ENCODE measurements around the gene CPTP. TPM values are rescaled to one million over a fixed set of nuclear protein-coding genes. Genes with fewer than 3 reads are reported as not detected.
A peak's percentile ranks its signal among the peaks of the same experiment; 100 is the strongest.

The CPTP gene
- total and polyA plus RNA-seq, 2 of the 13 experiments (the other 11 are each of a cell fraction or from before 2014, with no cell fraction given), result 5.5 to 9.3 TPM

DNA sequence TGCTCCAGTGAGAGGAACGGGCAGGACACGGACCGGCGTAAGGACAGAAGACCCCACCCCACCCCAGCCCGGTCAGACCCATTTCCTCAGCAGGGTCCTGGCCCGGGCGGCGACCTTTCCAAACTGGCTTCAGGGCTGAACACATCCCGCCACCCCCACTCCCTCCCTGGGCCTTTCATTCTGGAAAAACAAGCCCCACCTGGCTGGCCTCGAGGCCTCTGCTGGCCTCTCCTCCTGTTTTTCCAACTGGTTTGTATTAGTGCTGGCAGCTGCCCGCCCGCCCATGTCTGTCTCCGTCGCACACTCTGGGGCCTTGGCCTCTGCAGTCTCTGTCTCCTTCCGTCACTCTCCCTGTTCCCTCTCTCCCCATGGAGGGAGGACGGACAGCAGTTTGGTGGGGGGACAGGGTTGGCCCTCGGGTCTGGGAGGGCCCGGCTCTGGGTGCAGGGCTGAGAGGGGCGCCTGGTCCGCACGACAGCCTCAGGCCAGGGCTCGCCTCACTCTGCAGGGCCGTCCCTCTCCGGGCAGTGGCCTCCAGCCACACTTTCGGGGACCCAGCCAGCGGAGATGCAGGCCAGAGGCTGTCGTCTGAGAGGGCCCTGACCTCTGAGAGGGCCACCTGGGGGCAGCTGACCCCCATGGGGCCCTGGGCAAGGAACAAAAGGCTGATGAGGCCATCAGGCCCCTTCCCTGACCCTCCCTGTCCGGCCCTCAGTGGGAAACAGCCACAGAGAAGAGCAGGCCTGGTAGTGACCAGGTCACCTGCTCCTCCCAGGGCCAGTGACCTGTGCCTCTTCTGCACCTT is 35.3 kb downstream of the CPTP start (continued):
- TF ChIP-seq, protein P1, sequence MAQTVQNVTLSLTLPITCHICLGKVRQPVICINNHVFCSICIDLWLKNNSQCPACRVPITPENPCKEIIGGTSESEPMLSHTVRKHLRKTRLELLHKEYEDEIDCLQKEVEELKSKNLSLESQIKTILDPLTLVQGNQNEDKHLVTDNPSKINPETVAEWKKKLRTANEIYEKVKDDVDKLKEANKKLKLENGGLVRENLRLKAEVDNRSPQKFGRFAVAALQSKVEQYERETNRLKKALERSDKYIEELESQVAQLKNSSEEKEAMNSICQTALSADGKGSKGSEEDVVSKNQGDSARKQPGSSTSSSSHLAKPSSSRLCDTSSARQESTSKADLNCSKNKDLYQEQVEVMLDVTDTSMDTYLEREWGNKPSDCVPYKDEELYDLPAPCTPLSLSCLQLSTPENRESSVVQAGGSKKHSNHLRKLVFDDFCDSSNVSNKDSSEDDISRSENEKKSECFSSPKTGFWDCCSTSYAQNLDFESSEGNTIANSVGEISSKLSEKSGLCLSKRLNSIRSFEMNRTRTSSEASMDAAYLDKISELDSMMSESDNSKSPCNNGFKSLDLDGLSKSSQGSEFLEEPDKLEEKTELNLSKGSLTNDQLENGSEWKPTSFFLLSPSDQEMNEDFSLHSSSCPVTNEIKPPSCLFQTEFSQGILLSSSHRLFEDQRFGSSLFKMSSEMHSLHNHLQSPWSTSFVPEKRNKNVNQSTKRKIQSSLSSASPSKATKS (CRISPR knock-in tag; IDR thresholded peaks at IDR 0.05), result no peak
- TF ChIP-seq KLF16 (CRISPR knock-in tag; IDR thresholded peaks at IDR 0.05), result peak in 1 of 2 experiments; percentile 24; a peak in 1 of 4 replicates
- no peak for TF ChIP-seq ZNF780A (CRISPR knock-in tag; IDR thresholded peaks at IDR 0.05)
- TF ChIP-seq YEATS4 (CRISPR knock-in tag; IDR thresholded peaks at IDR 0.05; ENCODE audit: borderline replicate concordance), result peak; percentile 59; the same call in 1 of the 2 replicates
- TF ChIP-seq SMARCE1 (IDR thresholded peaks at IDR 0.05; ENCODE audit: borderline replicate concordance), result no peak
- no peak for TF ChIP-seq KAT2B (IDR thresholded peaks at IDR 0.05; ENCODE audit: borderline replicate concordance, low read depth, low read length)
- peak; percentile 53 for TF ChIP-seq SRSF1 (optimal IDR thresholded peaks at IDR 0.05; ENCODE audit: low read depth, low read length)
- TF ChIP-seq ZNF773 (CRISPR knock-in tag; IDR thresholded peaks at IDR 0.05; ENCODE audit: borderline replicate concordance), result no peak
- TF ChIP-seq ZBTB8A (CRISPR knock-in tag; IDR thresholded peaks at IDR 0.05; ENCODE audit: borderline replicate concordance, low read depth), result peak; percentile 57; the same call in 1 of the 2 replicates
- TF ChIP-seq, protein P2, sequence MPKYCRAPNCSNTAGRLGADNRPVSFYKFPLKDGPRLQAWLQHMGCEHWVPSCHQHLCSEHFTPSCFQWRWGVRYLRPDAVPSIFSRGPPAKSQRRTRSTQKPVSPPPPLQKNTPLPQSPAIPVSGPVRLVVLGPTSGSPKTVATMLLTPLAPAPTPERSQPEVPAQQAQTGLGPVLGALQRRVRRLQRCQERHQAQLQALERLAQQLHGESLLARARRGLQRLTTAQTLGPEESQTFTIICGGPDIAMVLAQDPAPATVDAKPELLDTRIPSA (CRISPR knock-in tag; IDR thresholded peaks at IDR 0.05; ENCODE audit: borderline replicate concordance), result 0 out of 2 replicates have a peak, but pooled peaks have one; percentile 75
- TF ChIP-seq, protein P3, sequence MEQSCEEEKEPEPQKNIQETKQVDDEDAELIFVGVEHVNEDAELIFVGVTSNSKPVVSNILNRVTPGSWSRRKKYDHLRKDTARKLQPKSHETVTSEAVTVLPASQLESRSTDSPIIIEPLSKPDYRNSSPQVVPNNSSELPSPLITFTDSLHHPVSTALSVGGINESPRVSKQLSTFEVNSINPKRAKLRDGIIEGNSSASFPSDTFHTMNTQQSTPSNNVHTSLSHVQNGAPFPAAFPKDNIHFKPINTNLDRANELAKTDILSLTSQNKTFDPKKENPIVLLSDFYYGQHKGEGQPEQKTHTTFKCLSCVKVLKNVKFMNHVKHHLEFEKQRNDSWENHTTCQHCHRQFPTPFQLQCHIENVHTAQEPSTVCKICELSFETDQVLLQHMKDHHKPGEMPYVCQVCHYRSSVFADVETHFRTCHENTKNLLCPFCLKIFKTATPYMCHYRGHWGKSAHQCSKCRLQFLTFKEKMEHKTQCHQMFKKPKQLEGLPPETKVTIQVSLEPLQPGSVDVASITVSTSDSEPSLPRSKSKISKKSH (CRISPR knock-in tag; IDR thresholded peaks at IDR 0.05; ENCODE audit: borderline replicate concordance), result no peak; the same call in 1 of the 2 replicates
- no peak for TF ChIP-seq ZNF224 (CRISPR knock-in tag; IDR thresholded peaks at IDR 0.05)
- no peak for TF ChIP-seq RFX1 (IDR thresholded peaks at IDR 0.05)
- peak; percentile 12; the same call in 1 of the 2 replicates for TF ChIP-seq AKAP8 (CRISPR knock-in tag; IDR thresholded peaks at IDR 0.05)
- TF ChIP-seq ZNF468 (CRISPR knock-in tag; IDR thresholded peaks at IDR 0.05), result no peak
- TF ChIP-seq, protein P4, sequence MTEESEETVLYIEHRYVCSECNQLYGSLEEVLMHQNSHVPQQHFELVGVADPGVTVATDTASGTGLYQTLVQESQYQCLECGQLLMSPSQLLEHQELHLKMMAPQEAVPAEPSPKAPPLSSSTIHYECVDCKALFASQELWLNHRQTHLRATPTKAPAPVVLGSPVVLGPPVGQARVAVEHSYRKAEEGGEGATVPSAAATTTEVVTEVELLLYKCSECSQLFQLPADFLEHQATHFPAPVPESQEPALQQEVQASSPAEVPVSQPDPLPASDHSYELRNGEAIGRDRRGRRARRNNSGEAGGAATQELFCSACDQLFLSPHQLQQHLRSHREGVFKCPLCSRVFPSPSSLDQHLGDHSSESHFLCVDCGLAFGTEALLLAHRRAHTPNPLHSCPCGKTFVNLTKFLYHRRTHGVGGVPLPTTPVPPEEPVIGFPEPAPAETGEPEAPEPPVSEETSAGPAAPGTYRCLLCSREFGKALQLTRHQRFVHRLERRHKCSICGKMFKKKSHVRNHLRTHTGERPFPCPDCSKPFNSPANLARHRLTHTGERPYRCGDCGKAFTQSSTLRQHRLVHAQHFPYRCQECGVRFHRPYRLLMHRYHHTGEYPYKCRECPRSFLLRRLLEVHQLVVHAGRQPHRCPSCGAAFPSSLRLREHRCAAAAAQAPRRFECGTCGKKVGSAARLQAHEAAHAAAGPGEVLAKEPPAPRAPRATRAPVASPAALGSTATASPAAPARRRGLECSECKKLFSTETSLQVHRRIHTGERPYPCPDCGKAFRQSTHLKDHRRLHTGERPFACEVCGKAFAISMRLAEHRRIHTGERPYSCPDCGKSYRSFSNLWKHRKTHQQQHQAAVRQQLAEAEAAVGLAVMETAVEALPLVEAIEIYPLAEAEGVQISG (CRISPR knock-in tag; IDR thresholded peaks at IDR 0.05), result peak; percentile 46
- TF ChIP-seq XBP1 (CRISPR knock-in tag; IDR thresholded peaks at IDR 0.05), result no peak
- no peak for TF ChIP-seq SMAD9 (CRISPR knock-in tag; IDR thresholded peaks at IDR 0.05)
- TF ChIP-seq, protein P5, sequence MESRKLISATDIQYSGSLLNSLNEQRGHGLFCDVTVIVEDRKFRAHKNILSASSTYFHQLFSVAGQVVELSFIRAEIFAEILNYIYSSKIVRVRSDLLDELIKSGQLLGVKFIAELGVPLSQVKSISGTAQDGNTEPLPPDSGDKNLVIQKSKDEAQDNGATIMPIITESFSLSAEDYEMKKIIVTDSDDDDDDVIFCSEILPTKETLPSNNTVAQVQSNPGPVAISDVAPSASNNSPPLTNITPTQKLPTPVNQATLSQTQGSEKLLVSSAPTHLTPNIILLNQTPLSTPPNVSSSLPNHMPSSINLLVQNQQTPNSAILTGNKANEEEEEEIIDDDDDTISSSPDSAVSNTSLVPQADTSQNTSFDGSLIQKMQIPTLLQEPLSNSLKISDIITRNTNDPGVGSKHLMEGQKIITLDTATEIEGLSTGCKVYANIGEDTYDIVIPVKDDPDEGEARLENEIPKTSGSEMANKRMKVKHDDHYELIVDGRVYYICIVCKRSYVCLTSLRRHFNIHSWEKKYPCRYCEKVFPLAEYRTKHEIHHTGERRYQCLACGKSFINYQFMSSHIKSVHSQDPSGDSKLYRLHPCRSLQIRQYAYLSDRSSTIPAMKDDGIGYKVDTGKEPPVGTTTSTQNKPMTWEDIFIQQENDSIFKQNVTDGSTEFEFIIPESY (CRISPR knock-in tag; IDR thresholded peaks at IDR 0.05), result no peak
- TF ChIP-seq PHF20 (CRISPR knock-in tag; IDR thresholded peaks at IDR 0.05), result no peak
